DOHH2 (cell line): ENCODE data around the gene DNAAF5.

Experiments used
- H3F3A ChIP-seq: fragments of 200-600 bp; sonication (generic), shearing (Covaris generic); 2 replicates; pipeline ENCODE4 v1.6.0; 2016; ENCODE audit warnings: antibody characterized with exemption, mild to moderate bottlenecking; ENCODE audit not compliant: control insufficient read depth, insufficient read depth
- H3K27ac ChIP-seq: fragments of 200-600 bp; sonication (generic); 2 replicates; pipeline ENCODE4 v1.5.1; 2014; ENCODE audit warnings: low read depth, mild to moderate bottlenecking, low read length, moderate library complexity
- H3K27me3 ChIP-seq: fragments of 200-600 bp; sonication (generic); 2 replicates; pipeline ENCODE4 v1.6.1; 2014; ENCODE audit warnings: mild to moderate bottlenecking, low read length, mixed read lengths; ENCODE audit not compliant: control insufficient read depth
- H3K36me3 ChIP-seq: fragments of 200-600 bp; sonication (generic); 2 replicates; pipeline ENCODE4 v1.6.1; 2014; ENCODE audit warnings: mild to moderate bottlenecking, low read length, moderate library complexity, mixed read lengths; ENCODE audit not compliant: control insufficient read depth
- H3K4me1 ChIP-seq: fragments of 200-600 bp; sonication (generic); 2 replicates; pipeline ENCODE4 v1.6.1; 2014; ENCODE audit warnings: mild to moderate bottlenecking, low read length, mixed read lengths; ENCODE audit not compliant: control insufficient read depth
- H3K4me2 ChIP-seq: fragments of 200-600 bp; sonication (generic); 2 replicates; pipeline ENCODE4 v1.6.0; 2014; ENCODE audit warnings: mild to moderate bottlenecking, low read length, moderate library complexity
- H3K4me3 ChIP-seq: fragments of 200-600 bp; sonication (generic); 2 replicates; pipeline ENCODE4 v1.5.1; 2014; ENCODE audit warnings: mild to moderate bottlenecking, low read length, mixed read lengths
- H3K79me2 ChIP-seq: fragments of 200-600 bp; sonication (generic); 2 replicates; pipeline ENCODE4 v1.6.1; 2014; ENCODE audit warnings: mild to moderate bottlenecking, low read length, mixed read lengths; ENCODE audit not compliant: control insufficient read depth
- H3K9me2 ChIP-seq: fragments of 200-600 bp; sonication (generic); replicated peaks from 2 replicates; pipeline ENCODE4 v1.6.1; 2014; ENCODE audit warnings: mild to moderate bottlenecking, low read length, mixed read lengths; ENCODE audit not compliant: control insufficient read depth
- H3K9me3 ChIP-seq: fragments of 200-600 bp; sonication (generic); 2 replicates; pipeline ENCODE4 v1.6.1; 2014; ENCODE audit warnings: antibody characterized with exemption, low read length, mixed read lengths; ENCODE audit not compliant: control insufficient read depth, insufficient read depth
- H4K20me1 ChIP-seq: fragments of 200-600 bp; sonication (generic); 2 replicates; pipeline ENCODE4 v1.6.0; 2014; ENCODE audit warnings: low read depth, mild to moderate bottlenecking, antibody characterized with exemption, low read length, moderate library complexity; ENCODE audit not compliant: control insufficient read depth, insufficient read depth
- CTCF ChIP-seq: fragments of 200-600 bp; sonication (generic); IDR thresholded peaks from one replicate; pipeline ENCODE4 v1.5.1; 2014; ENCODE audit warnings: antibody characterized with exemption, mild to moderate bottlenecking, low read depth, low read length; ENCODE audit not compliant: poor library complexity, severe bottlenecking
- EZH2phosphoT487 ChIP-seq: fragments of 200-600 bp; sonication (generic); IDR thresholded peaks from 2 replicates; pipeline ENCODE4 v1.6.1; 2017; ENCODE audit warnings: borderline replicate concordance, mild to moderate bottlenecking, antibody characterized with exemption, low read length, moderate library complexity, mixed read lengths

The DNAAF5 gene

GRCh38 chr7:835485-836401 lies 109.2 kb downstream of the DNAAF5 start:
- Histone ChIP-seq H3K4me2 (no peak overlapping the region), H4K20me1 (peaks cover 19% of the 10 kb centered on the region), H3K79me2 (peaks cover 82% of the 10 kb centered on the region), H3K36me3 (peaks cover 42% of the 10 kb centered on the region), H3K4me3 (no peak overlapping the region), H3F3A (no peaks in the 10 kb centered on the region), H3K27me3 (no peaks in the 10 kb centered on the region), H3K9me3 (no peaks in the 10 kb centered on the region), H3K9me2 (no peaks in the 10 kb centered on the region), H3K27ac (no peak overlapping the region), H3K4me1 (peaks cover 15% of the 10 kb centered on the region)
- TF ChIP-seq CTCF = no peak
- TF ChIP-seq EZH2phosphoT487 = no peak
